K562 (cell line): ENCODE measurements around the gene SKP2. TPM values are rescaled to one million over a fixed set of nuclear protein-coding genes. Genes with fewer than 3 reads are reported as not detected.

Experiments used
- ERF ChIP-seq: fragments of 450-650 bp; formaldehyde crosslinking; IDR thresholded peaks from 2 replicates; pipeline ENCODE4 v1.4.0; 2020; ENCODE audit warnings: mild to moderate bottlenecking, mixed read lengths
- FOS ChIP-seq: IDR thresholded peaks from 3 replicates; pipeline ENCODE4 v1.6.1; 2011; ENCODE audit not compliant: insufficient read length; ENCODE audit errors: extremely low read depth
- HCFC1 ChIP-seq: IDR thresholded peaks from 2 replicates; pipeline ENCODE4 v1.6.1; 2012; ENCODE audit warnings: low read depth, low read length, improper control_type of control experiment
- HMG20B ChIP-seq: fragments of 250-450 bp; sonication (Bioruptor Pico); IDR thresholded peaks from 2 replicates; pipeline ENCODE4 v1.5.0; 2021; ENCODE audit warnings: mild to moderate bottlenecking
- PTRF ChIP-seq: fragments of 450-650 bp; IDR thresholded peaks from 2 replicates; pipeline ENCODE4 v1.6.1; 2016; ENCODE audit warnings: mild to moderate bottlenecking, missing genetic modification characterization, missing compliant biosample characterization
- ZNF232 ChIP-seq: sonication (generic); formaldehyde crosslinking; IDR thresholded peaks from 2 replicates; pipeline ENCODE4 v1.8.0; 2022; ENCODE audit warnings: mild to moderate bottlenecking, missing genetic modification reagents
- ZNF778 ChIP-seq: fragments of 450-650 bp; formaldehyde crosslinking; IDR thresholded peaks from 2 replicates; pipeline ENCODE4 v1.4.0; 2020; ENCODE audit warnings: mild to moderate bottlenecking, moderate library complexity
- polyA plus RNA-seq, 8 experiments: library from polyadenylated mRNA; depleted of rRNA in 4 of 8; stranded (reverse) in 5 of 8; unstranded in 3 of 8; fragments of >200 nt; fragmentation: Nextera tagmentation in 2 of 8; fragmentation: Illumina TruSeq in 1 of 8; extraction: Ambion mirVana in 2 of 8; extraction: Trizol in 1 of 8; gene quantifications; 2 replicates each; pipeline versions ENCODE4 v1.2.1 to v1.2.3, GENCODE V29; 2011 to 2014; ENCODE audit warnings: inconsistent platforms in 1 of 8, missing spikeins in 1 of 8
- total RNA-seq, 7 experiments: library from RNA; depleted of rRNA in 6 of 7; stranded (reverse); fragments of >200 nt in 6 of 7; fragmentation: Illumina TruSeq in 2 of 7; extraction: Trizol in 2 of 7; gene quantifications; 2 replicates each; pipeline versions ENCODE4 v1.2.1 to v1.2.3, GENCODE V29; 2011 to 2021; ENCODE audit warnings: low replicate concordance in 1 of 7
- TF ChIP-seq, protein P1 (sequence below): fragments of 450-650 bp; IDR thresholded peaks from 2 replicates; pipeline ENCODE4 v1.6.1; 2016
- TF ChIP-seq, protein P2 (sequence below): sonication (generic); formaldehyde crosslinking; IDR thresholded peaks from 2 replicates; pipeline ENCODE4 v1.8.0; 2023; ENCODE audit warnings: mild to moderate bottlenecking, missing genetic modification reagents
- TF ChIP-seq, protein P3 (sequence below): fragments of 250-450 bp; sonication (Bioruptor Pico); IDR thresholded peaks from 2 replicates; pipeline ENCODE4 v1.8.0; 2021; ENCODE audit warnings: moderate library complexity, mild to moderate bottlenecking, inconsistent platforms

Gene SKP2
- total and polyA plus RNA-seq, 9 of the 15 experiments (the other 6 are each of a cell fraction or from before 2014, with no cell fraction given): 30.0 to 97.5 (median 80.8) TPM

DNA sequence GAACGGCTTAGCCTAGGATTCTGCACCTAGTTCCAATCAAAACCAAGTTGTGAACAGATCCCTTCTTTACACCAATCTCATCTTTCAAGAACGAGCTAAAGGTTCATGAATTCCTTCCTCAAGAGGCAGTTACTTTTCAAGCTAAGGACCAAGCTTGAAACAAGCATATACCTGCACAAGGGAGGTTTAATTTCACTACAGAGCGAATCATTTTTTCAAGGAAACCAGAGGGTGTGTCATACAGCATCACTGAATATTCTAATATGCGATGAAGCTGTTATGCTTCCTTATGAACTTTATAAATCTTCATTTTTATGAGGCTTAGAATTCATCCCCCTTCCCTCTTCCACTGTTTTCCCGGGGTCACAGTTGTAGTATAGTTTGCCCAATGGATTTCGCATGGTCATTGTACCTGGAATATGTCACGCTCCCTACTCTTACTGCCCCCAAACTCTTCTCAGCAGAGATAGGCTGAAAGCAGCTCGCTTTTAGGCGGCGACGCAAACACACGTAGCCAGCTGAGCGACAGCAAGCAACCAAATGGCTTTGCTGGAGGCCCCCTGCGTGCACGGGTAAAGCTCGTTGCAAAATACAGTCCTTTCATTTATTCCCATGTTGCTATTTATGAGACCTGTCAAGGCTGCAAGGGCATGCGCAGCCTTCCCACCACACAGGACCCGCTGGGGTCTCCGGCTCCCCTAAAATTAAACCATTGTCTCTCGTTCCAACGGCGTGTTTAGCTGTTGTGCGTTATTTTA is 1.1 kb upstream of the SKP2 start (continued):
- TF ChIP-seq, protein P1, sequence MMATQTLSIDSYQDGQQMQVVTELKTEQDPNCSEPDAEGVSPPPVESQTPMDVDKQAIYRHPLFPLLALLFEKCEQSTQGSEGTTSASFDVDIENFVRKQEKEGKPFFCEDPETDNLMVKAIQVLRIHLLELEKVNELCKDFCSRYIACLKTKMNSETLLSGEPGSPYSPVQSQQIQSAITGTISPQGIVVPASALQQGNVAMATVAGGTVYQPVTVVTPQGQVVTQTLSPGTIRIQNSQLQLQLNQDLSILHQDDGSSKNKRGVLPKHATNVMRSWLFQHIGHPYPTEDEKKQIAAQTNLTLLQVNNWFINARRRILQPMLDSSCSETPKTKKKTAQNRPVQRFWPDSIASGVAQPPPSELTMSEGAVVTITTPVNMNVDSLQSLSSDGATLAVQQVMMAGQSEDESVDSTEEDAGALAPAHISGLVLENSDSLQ: peak; percentile 82
- TF ChIP-seq ZNF778 (no peak), HMG20B (no peak), FOS (peak; percentile 14), ERF (0 out of 2 replicates have a peak, but pooled peaks have one; percentile 22), ZNF232 (no peak), HCFC1 (peak; percentile 81), PTRF (tag) (no peak)
- TF ChIP-seq, protein P2, sequence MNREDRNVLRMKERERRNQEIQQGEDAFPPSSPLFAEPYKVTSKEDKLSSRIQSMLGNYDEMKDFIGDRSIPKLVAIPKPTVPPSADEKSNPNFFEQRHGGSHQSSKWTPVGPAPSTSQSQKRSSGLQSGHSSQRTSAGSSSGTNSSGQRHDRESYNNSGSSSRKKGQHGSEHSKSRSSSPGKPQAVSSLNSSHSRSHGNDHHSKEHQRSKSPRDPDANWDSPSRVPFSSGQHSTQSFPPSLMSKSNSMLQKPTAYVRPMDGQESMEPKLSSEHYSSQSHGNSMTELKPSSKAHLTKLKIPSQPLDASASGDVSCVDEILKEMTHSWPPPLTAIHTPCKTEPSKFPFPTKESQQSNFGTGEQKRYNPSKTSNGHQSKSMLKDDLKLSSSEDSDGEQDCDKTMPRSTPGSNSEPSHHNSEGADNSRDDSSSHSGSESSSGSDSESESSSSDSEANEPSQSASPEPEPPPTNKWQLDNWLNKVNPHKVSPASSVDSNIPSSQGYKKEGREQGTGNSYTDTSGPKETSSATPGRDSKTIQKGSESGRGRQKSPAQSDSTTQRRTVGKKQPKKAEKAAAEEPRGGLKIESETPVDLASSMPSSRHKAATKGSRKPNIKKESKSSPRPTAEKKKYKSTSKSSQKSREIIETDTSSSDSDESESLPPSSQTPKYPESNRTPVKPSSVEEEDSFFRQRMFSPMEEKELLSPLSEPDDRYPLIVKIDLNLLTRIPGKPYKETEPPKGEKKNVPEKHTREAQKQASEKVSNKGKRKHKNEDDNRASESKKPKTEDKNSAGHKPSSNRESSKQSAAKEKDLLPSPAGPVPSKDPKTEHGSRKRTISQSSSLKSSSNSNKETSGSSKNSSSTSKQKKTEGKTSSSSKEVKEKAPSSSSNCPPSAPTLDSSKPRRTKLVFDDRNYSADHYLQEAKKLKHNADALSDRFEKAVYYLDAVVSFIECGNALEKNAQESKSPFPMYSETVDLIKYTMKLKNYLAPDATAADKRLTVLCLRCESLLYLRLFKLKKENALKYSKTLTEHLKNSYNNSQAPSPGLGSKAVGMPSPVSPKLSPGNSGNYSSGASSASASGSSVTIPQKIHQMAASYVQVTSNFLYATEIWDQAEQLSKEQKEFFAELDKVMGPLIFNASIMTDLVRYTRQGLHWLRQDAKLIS: 0 out of 2 replicates have a peak, but pooled peaks have one; percentile 43
- TF ChIP-seq, protein P3, sequence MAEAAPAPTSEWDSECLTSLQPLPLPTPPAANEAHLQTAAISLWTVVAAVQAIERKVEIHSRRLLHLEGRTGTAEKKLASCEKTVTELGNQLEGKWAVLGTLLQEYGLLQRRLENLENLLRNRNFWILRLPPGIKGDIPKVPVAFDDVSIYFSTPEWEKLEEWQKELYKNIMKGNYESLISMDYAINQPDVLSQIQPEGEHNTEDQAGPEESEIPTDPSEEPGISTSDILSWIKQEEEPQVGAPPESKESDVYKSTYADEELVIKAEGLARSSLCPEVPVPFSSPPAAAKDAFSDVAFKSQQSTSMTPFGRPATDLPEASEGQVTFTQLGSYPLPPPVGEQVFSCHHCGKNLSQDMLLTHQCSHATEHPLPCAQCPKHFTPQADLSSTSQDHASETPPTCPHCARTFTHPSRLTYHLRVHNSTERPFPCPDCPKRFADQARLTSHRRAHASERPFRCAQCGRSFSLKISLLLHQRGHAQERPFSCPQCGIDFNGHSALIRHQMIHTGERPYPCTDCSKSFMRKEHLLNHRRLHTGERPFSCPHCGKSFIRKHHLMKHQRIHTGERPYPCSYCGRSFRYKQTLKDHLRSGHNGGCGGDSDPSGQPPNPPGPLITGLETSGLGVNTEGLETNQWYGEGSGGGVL: no peak
